ENCODE measurements around the gene ADAMTSL1. TPM values are rescaled to one million over a fixed set of nuclear protein-coding genes. Genes with fewer than 3 reads are reported as not detected.

ADAMTSL1 gene
- total RNA-seq, 1 donor from 2014 or later = 12.3 TPM

GRCh38 chr9:18936094-18936871, 462.3 kb downstream of the ADAMTSL1 start:
- no peak for TF ChIP-seq CTCF (IDR thresholded peaks at IDR 0.05)
- Histone ChIP-seq H3K36me3 (no peaks in the 10 kb centered on the region), H3K27ac (no peak overlapping the region), H3K9me3 (no peaks in the 10 kb centered on the region), H3K4me1 (no peaks in the 10 kb centered on the region), H3K4me3 (no peak overlapping the region), H3K27me3 (no peaks in the 10 kb centered on the region)
- DNase-seq (ENCODE audit: low spot score in 2 of 2) = no peak
- intact Hi-C loops (cut with DNase I) = no loop called here

DNA sequence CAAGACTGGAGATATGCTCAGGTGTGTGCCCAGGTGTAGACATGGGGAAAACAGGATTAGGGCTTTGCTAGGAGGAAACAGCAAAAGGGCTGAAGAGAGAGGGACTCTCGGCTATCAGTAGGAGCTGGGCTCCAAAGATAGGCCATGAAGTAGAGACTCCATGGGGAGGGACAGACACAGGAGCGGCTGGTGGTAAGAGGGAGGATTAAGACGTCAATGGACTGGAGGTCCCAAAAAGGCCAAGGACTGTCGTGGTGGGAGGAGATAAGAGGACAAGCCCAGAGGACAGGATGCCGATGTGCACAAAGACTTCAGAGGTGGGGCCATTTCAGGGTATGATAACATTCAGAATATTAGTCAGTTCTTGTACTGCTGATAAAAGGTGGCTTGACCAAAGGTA, 466.0 kb downstream of the ADAMTSL1 start:
- no peak for TF ChIP-seq CTCF (IDR thresholded peaks at IDR 0.05)
- H3K4me3 ChIP-seq = no peak overlapping the region
- no peaks in the 10 kb centered on the region for H3K36me3 ChIP-seq
- no peaks in the 10 kb centered on the region for H3K9me3 ChIP-seq
- no peaks in the 10 kb centered on the region for H3K27me3 ChIP-seq
- intact Hi-C loops (cut with DNase I) = loop anchor here (10.0 kb wide), 1 partner anchor 175 kb away; no protein-coding TSS in a partner anchor
- no peak overlapping the region for H3K27ac ChIP-seq
- no peak for DNase-seq (ENCODE audit: low spot score in 2 of 2)
- no peaks in the 10 kb centered on the region for H3K4me1 ChIP-seq

- no peak overlapping the region for H3K4me3 ChIP-seq
- no peaks in the 10 kb centered on the region for H3K27me3 ChIP-seq
- no peak for TF ChIP-seq CTCF (IDR thresholded peaks at IDR 0.05)
- DNase-seq (ENCODE audit: low spot score in 2 of 2) = no peak
- intact Hi-C loops (cut with DNase I) = loop anchor here (10.0 kb wide), 1 partner anchor 176 kb away; no protein-coding TSS in a partner anchor
- H3K9me3 ChIP-seq = no peaks in the 10 kb centered on the region
- no peak overlapping the region for H3K27ac ChIP-seq
- H3K4me1 ChIP-seq = no peaks in the 10 kb centered on the region
- no peaks in the 10 kb centered on the region for H3K36me3 ChIP-seq
Observed at GRCh38 chr9:18941060-18941740, 467.2 kb downstream of the ADAMTSL1 start.

DNA sequence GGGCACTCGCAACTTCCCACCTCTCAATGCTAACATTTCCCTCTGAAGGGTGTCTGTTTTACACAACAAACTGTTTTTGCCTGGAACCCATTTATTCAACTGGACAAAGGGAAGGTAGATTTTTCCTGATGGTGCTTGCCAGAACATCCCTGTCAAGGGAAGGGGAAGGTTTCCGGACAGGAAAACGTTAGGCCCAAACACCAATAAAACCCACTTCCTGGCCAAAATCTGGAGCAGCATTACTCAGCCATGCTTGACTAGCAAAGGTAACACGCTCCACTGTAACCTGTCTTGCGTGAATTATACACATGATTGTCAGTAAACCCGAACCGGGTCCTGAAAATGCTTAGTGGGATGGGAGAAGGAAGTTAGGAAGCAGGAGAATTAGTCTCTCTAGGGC, 468.8 kb downstream of the ADAMTSL1 start:
- intact Hi-C loops (cut with DNase I) = loop anchor here (10.0 kb wide), 1 partner anchor 178 kb away; no protein-coding TSS in a partner anchor
- Histone ChIP-seq H3K4me1 (no peaks in the 10 kb centered on the region), H3K9me3 (no peaks in the 10 kb centered on the region), H3K27ac (no peak overlapping the region), H3K27me3 (no peaks in the 10 kb centered on the region), H3K36me3 (no peaks in the 10 kb centered on the region), H3K4me3 (no peak overlapping the region)
- DNase-seq (ENCODE audit: low spot score in 2 of 2) = no peak
- no peak for TF ChIP-seq CTCF (IDR thresholded peaks at IDR 0.05)

DNA sequence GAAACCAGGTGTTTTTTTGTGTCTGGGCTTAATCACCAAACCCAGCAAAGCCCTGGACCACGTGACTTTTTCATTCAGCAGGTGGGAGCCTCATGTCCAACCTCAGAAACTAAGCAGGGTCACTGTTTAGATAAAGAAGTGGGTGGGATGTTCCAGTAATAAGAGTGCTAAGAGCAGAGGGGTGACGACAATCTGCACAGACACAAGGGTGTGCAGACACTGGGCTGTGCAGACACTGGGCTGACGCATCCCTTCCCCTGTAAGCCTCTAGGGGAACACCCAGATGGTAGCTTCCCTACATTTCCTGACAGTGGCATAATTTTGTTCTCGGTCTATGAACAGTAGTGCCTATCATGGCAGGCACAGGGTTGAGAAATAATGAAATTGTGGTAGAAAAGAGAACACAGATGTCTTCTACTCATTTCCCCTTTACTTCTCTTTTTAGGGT, 474.0 kb downstream of the ADAMTSL1 start:
- no peaks in the 10 kb centered on the region for H3K27me3 ChIP-seq
- no peak overlapping the region for H3K4me3 ChIP-seq
- H3K9me3 ChIP-seq = no peaks in the 10 kb centered on the region
- no peaks in the 10 kb centered on the region for H3K36me3 ChIP-seq
- no peak overlapping the region for H3K27ac ChIP-seq
- intact Hi-C loops (cut with DNase I) = loop anchor here (10.0 kb wide), 1 partner anchor 183 kb away; no protein-coding TSS in a partner anchor
- no peak for DNase-seq (ENCODE audit: low spot score in 2 of 2)
- TF ChIP-seq CTCF (IDR thresholded peaks at IDR 0.05) = no peak
- no peaks in the 10 kb centered on the region for H3K4me1 ChIP-seq
